RWPE1 (cell line): Measurements from ENCODE around the gene HAPLN1.
A peak's percentile ranks its signal among the peaks of the same experiment; 100 is the strongest.

Experiments used
- CTCF ChIA-PET: fragments of 350-600 bp; sonication (Branson Sonifier 250); formaldehyde crosslinking; extraction: SDS; loops from one replicate; lab custom pipeline; 2021; lab: Yijun Ruan, JAX
- POLR2A ChIA-PET: fragments of 400-600 bp; formaldehyde crosslinking; extraction: SDS; loops from one replicate; lab custom pipeline; 2020; ENCODE audit warnings: antibody characterized with exemption; ENCODE audit not compliant: low non-redundant PET; lab: Yijun Ruan, JAX
- DNase-seq: peaks from one replicate; pipeline ENCODE4 v3.0.0; 2012; ENCODE audit warnings: low spot score
- H3K27ac ChIP-seq: fragments of 450-650 bp; 2 replicates; pipeline ENCODE4 v1.5.1; 2017
- CTCF ChIP-seq: fragments of 450-650 bp; conservative IDR thresholded peaks from 2 replicates; pipeline ENCODE4 v1.5.1; 2017; ENCODE audit warnings: low read depth, mild to moderate bottlenecking

The HAPLN1 gene

DNA sequence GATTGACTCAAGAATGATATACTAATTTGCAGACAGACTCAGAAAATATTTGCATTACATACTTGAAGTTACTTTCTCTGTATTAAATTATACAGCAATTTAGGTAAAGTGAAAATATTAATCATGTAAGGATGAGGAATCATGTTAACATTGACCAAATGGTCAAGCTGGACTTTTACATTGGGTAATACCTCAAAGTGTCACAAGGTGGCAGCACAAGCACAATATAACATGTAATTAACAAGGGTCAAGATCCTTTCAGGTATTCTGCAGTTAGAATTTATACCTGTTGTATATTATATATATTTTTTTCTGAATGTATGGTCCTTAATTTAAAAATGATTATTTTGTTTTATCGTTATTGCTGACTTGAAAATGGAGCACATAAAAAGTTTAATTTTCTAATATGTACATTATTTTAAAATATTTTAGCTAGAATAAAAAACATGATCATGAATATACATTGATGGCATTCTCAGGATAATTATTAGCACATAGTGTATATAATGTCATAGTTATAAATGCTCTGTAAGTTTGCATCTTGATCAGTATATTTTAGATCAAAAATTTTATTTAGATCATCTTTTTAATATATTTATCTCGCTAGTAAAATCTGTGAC is 8.6 kb downstream of the HAPLN1 start:
- CTCF ChIA-PET, result interaction anchor here (0.5 to 1.5 kb wide), 15 partner anchors 10 to 1334 kb away, joined by 3 to 7 read pairs (median 4); no protein-coding TSS in a partner anchor
- POLR2A ChIA-PET, result interaction anchor here (0.6 kb wide), 1 partner anchor 405 kb away, joined by 12 read pairs; no protein-coding TSS in a partner anchor
- peak; percentile 49 for DNase-seq
- H3K27ac ChIP-seq, result no peak overlapping the region
- peak; percentile 87 for TF ChIP-seq CTCF

- TF ChIP-seq CTCF, result no peak
- DNase-seq, result no peak
- POLR2A ChIA-PET, result no interaction called here
- H3K27ac ChIP-seq, result no peak overlapping the region
- CTCF ChIA-PET, result no interaction called here
These were observed 10.7 kb downstream of the HAPLN1 start for GRCh38 chr5:83709973-83710372.

- H3K27ac ChIP-seq, result no peak overlapping the region
- ChIA-PET CTCF (no interaction called here), POLR2A (no interaction called here)
- TF ChIP-seq CTCF, result no peak
- DNase-seq, result no peak
These were observed 12.5 kb downstream of the HAPLN1 start for GRCh38 chr5:83708170-83708569.

GRCh38 chr5:83703059-83703458 is 17.6 kb downstream of the HAPLN1 start:
- DNase-seq, result no peak
- TF ChIP-seq CTCF, result no peak
- no peak overlapping the region for H3K27ac ChIP-seq
- POLR2A ChIA-PET, result no interaction called here
- CTCF ChIA-PET, result no interaction called here

DNA sequence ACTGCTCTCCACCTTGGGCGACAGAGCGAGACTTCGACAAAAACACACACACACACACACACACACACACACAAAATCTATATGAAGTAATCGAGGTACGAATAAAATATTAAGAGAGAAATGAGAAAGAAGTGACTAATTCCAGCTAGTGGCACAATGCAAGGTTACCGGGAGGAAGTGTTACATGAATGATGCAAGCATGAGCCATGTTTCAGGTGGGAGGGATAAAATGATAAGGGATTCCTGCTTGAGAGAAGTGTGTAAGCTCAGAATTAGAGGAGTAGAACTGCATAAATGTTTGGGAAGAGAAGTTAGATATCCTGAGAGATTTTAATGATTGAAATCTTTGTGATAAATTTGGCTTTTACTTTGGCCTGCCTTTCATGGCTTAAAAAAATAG is 18.8 kb downstream of the HAPLN1 start:
- H3K27ac ChIP-seq, result no peak overlapping the region
- ChIA-PET POLR2A (no interaction called here), CTCF (interaction anchor here (0.7 to 1.8 kb wide), 2 partner anchors 10 to 18 kb away, joined by 3 to 5 read pairs; no protein-coding TSS in a partner anchor)
- TF ChIP-seq CTCF, result no peak
- DNase-seq, result peak; percentile 76

GRCh38 chr5:83689881-83690280 is 30.8 kb downstream of the HAPLN1 start:
- CTCF ChIA-PET, result no interaction called here
- no peak for TF ChIP-seq CTCF
- no peak for DNase-seq
- H3K27ac ChIP-seq, result no peak overlapping the region
- POLR2A ChIA-PET, result no interaction called here
